ENCODE data around the gene AHR.

DNA sequence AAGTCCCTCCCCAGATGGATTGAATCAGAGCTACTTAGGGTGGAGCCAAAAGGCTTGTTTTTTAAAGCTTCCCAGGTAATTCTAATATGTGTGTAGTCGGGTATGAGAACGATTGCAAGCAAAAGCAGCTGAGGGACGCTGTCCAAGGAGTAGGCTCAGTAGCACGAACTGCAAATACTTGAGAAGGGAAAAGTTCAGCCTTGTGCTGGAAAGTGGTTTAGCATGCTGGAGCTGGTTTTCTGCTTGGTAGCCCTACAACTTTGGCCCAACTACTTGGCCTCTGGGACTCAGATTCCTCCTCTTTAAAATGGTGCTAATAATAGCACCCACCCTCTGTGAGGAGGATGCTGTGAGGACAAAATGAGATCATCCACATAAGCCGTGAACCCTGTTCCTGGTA is 76.2 kb downstream of the AHR start:
- TF ChIP-seq, protein P1, sequence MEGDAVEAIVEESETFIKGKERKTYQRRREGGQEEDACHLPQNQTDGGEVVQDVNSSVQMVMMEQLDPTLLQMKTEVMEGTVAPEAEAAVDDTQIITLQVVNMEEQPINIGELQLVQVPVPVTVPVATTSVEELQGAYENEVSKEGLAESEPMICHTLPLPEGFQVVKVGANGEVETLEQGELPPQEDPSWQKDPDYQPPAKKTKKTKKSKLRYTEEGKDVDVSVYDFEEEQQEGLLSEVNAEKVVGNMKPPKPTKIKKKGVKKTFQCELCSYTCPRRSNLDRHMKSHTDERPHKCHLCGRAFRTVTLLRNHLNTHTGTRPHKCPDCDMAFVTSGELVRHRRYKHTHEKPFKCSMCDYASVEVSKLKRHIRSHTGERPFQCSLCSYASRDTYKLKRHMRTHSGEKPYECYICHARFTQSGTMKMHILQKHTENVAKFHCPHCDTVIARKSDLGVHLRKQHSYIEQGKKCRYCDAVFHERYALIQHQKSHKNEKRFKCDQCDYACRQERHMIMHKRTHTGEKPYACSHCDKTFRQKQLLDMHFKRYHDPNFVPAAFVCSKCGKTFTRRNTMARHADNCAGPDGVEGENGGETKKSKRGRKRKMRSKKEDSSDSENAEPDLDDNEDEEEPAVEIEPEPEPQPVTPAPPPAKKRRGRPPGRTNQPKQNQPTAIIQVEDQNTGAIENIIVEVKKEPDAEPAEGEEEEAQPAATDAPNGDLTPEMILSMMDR (IDR thresholded peaks at IDR 0.05) = no peak
- no peak for TF ChIP-seq EZH2 (IDR thresholded peaks at IDR 0.05; ENCODE audit: borderline replicate concordance, insufficient read depth, low read depth, low read length, poor library complexity, severe bottlenecking)
